Peyer's patch (tissue), 4 donors: ENCODE measurements around the gene MAP3K3. TPM values are rescaled to one million over a fixed set of nuclear protein-coding genes. Genes with fewer than 3 reads are reported as not detected.

Experiments used
- DNase-seq, 3 donors: peaks; one replicate each; pipeline ENCODE4 v3.0.0-alpha.2; 2017 to 2019
- H3K27ac ChIP-seq, 4 donors: fragments of 200-600 bp; sonication (generic); one replicate each; pipeline ENCODE4 v1.5.1; 2016 to 2019
- H3K27me3 ChIP-seq, 2 donors: fragments of 200-600 bp; sonication (generic); one replicate each; pipeline ENCODE4 v1.5.1; 2019
- H3K36me3 ChIP-seq, 3 donors: fragments of 200-600 bp; sonication (generic); one replicate each; pipeline ENCODE4 v1.5.1; 2016 to 2019
- H3K4me1 ChIP-seq, 4 donors: fragments of 200-600 bp; sonication (generic); one replicate each; pipeline ENCODE4 v1.5.1; 2016 to 2019
- H3K4me3 ChIP-seq, 4 donors: fragments of 200-600 bp; sonication (generic); 1 replicate in 3 of 4; 2 replicates in 1 of 4; pipeline ENCODE4 v1.5.1; 2016 to 2019; ENCODE audit warnings: mild to moderate bottlenecking in 1 of 4
- H3K9me3 ChIP-seq, 4 donors: fragments of 200-600 bp; sonication (generic); one replicate each; pipeline ENCODE4 v1.5.1; 2016 to 2019; ENCODE audit warnings: mild to moderate bottlenecking in 1 of 4
- POLR2A ChIP-seq, 2 donors: fragments of 450-650 bp; IDR thresholded peaks; one replicate each; pipeline ENCODE4 v1.5.1; 2017; ENCODE audit warnings: antibody characterized with exemption in 2 of 2, mild to moderate bottlenecking in 2 of 2, moderate library complexity in 2 of 2
- total RNA-seq, 4 donors: library from RNA; depleted of rRNA; stranded (reverse); fragments of >200 nt; gene quantifications; one replicate each; pipeline ENCODE4 v1.1.0, GENCODE V29; 2016
- TF ChIP-seq, protein P1 (sequence below), 6 experiments: fragments of 450-650 bp in 4 of 6; fragments of 200-600 bp in 2 of 6; sonication (generic) in 1 of 6; IDR thresholded peaks; one replicate each; pipeline ENCODE4 v1.5.1; 2017 to 2019; ENCODE audit warnings: antibody characterized with exemption in 6 of 6, mild to moderate bottlenecking in 3 of 6, moderate library complexity in 1 of 6

MAP3K3 gene
- total RNA-seq, 4 donors from 2014 or later, result 17.3 to 61.9 (median 39.2) TPM

DNA sequence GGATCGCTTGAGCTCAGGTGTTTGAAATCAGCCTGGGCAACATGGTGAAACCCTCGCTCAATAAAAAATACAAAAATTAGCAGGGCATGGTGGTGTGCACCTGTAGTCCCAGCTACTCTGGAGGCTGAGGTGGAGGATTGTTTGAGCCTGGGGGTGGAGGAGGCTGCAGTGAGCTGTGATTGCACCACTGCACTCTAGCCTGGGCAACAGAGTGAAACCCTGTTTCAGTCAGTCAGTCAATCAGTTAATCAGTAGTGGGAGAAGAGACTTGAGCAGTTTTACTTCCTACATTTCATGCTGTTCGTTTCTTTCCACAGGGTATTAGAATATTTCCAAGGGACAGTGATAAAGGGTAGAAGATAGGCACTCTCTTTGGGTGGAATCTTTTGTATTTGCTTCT lies 8.8 kb downstream of the MAP3K3 start:
- H3K4me1 ChIP-seq, result peaks cover 0 to 15% (median 2%) of the 10 kb centered on the region in 4 donors
- TF ChIP-seq, protein P1, sequence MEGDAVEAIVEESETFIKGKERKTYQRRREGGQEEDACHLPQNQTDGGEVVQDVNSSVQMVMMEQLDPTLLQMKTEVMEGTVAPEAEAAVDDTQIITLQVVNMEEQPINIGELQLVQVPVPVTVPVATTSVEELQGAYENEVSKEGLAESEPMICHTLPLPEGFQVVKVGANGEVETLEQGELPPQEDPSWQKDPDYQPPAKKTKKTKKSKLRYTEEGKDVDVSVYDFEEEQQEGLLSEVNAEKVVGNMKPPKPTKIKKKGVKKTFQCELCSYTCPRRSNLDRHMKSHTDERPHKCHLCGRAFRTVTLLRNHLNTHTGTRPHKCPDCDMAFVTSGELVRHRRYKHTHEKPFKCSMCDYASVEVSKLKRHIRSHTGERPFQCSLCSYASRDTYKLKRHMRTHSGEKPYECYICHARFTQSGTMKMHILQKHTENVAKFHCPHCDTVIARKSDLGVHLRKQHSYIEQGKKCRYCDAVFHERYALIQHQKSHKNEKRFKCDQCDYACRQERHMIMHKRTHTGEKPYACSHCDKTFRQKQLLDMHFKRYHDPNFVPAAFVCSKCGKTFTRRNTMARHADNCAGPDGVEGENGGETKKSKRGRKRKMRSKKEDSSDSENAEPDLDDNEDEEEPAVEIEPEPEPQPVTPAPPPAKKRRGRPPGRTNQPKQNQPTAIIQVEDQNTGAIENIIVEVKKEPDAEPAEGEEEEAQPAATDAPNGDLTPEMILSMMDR (IDR thresholded peaks at IDR 0.05), result no peak
- no peak for TF ChIP-seq POLR2A (IDR thresholded peaks at IDR 0.05)

DNA sequence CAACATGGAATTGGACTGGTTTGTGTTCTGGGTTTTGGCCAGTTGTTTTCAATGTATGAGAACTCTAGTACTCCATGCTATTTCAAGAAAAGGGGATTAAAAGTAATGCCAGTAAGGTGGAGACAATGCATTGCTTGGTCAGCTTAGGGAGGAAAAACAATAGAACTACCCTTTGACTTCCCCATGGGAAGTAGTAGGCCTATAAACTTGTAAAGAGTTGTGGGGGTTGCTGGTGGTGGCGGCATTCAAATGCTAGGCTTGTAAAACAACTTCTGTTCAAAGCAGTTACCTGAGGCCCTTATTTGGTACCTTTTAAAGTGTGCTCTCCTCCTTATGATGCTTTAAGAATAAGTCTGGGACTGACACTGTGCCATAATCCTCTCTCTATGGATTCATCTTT lies 9.4 kb downstream of the MAP3K3 start:
- Histone ChIP-seq H3K9me3 (no peaks in the 10 kb centered on the region), H3K4me1 (peaks cover 0 to 9% (median 2%) of the 10 kb centered on the region in 4 donors), H3K27me3 (no peaks in the 10 kb centered on the region), H3K4me3 (no peak overlapping the region), H3K36me3 (peaks cover 0 to 18% (median 0%) of the 10 kb centered on the region in 3 donors), H3K27ac (no peak overlapping the region)
- TF ChIP-seq, protein P1 (IDR thresholded peaks at IDR 0.05), result no peak
- no peak for DNase-seq

More for the DNA sequence above, 8.8 kb downstream of the MAP3K3 start:
- Histone ChIP-seq H3K9me3 (no peaks in the 10 kb centered on the region), H3K27ac (no peak overlapping the region), H3K4me3 (no peak overlapping the region), H3K27me3 (no peaks in the 10 kb centered on the region), H3K36me3 (peaks cover 0 to 12% (median 0%) of the 10 kb centered on the region in 3 donors)
- no peak for DNase-seq

DNA sequence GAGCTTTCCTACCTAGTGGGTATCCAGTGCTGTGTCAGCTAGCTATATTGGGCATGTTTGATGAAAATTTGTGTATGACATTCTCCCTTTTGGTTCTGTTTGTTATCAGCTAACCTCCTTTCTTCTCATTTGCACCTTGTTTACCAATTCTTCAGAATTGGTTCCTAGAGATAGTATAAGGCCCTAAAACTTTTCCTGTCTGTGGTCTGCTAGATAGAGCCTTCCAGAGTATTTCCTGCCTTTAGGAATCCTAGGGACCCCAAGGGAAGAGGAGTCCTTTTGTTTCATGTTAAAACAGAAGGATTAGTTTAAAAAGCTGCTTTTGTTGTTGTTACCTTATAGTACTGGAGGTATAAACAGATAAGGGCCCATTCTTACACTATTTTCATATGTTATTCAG lies 11.5 kb downstream of the MAP3K3 start:
- H3K4me3 ChIP-seq, result no peak overlapping the region
- no peak for DNase-seq
- TF ChIP-seq, protein P1 (IDR thresholded peaks at IDR 0.05), result no peak
- no peak for TF ChIP-seq POLR2A (IDR thresholded peaks at IDR 0.05)
- H3K27ac ChIP-seq, result no peak overlapping the region
- peaks cover 0 to 26% (median 0%) of the 10 kb centered on the region in 3 donors for H3K36me3 ChIP-seq
- H3K9me3 ChIP-seq, result no peaks in the 10 kb centered on the region
- no peaks in the 10 kb centered on the region for H3K4me1 ChIP-seq
- H3K27me3 ChIP-seq, result no peaks in the 10 kb centered on the region

DNA sequence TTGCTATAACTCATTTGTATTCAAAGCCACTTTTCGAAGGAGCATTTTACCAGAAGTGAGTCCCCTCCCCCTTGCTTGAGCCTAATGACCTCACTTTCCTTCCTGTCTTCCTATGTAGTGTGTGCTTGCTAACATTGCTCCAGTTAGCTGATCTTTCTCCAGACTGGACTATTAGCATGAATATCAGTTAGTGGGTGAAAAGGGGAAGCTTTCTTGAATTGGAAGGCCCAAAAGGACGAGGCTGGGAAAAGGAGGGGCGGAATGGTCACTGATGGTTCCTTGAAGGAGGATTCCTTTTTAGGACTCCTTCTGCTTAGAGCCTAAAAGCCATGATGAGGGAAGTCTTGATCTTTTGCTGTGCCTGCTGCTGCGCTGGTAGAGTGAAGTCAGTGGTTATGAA lies 11.9 kb downstream of the MAP3K3 start:
- Histone ChIP-seq H3K27me3 (no peaks in the 10 kb centered on the region), H3K36me3 (peaks cover 0 to 26% (median 0%) of the 10 kb centered on the region in 3 donors), H3K4me3 (no peak overlapping the region), H3K4me1 (no peaks in the 10 kb centered on the region), H3K9me3 (no peaks in the 10 kb centered on the region), H3K27ac (no peak overlapping the region)
- TF ChIP-seq POLR2A (IDR thresholded peaks at IDR 0.05), result no peak
- TF ChIP-seq, protein P1 (IDR thresholded peaks at IDR 0.05), result no peak
- no peak for DNase-seq

DNA sequence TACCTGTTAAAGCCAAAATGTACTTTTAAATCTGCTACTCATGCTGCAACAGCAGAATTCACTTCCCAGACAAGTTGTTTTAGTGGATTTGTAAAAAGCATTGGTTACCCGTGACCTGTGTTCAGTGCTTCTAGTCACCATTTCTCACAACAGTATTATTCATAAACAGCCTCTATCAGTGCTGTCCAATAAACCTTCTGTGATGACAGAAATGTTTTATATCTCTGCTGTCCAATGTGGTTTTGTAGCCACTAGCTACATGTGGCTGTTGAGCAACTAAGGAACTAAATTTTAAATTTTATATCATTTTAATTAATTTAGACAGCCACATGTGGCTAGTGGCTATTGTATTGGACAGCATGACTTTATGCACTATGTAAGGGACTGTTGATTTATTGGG lies 12.6 kb downstream of the MAP3K3 start:
- Histone ChIP-seq H3K27ac (no peak overlapping the region), H3K4me1 (no peaks in the 10 kb centered on the region), H3K36me3 (peaks cover 0 to 26% (median 0%) of the 10 kb centered on the region in 3 donors), H3K4me3 (no peak overlapping the region), H3K9me3 (no peaks in the 10 kb centered on the region), H3K27me3 (no peaks in the 10 kb centered on the region)
- TF ChIP-seq, protein P1 (IDR thresholded peaks at IDR 0.05), result no peak
- no peak for TF ChIP-seq POLR2A (IDR thresholded peaks at IDR 0.05)
- no peak for DNase-seq

DNA sequence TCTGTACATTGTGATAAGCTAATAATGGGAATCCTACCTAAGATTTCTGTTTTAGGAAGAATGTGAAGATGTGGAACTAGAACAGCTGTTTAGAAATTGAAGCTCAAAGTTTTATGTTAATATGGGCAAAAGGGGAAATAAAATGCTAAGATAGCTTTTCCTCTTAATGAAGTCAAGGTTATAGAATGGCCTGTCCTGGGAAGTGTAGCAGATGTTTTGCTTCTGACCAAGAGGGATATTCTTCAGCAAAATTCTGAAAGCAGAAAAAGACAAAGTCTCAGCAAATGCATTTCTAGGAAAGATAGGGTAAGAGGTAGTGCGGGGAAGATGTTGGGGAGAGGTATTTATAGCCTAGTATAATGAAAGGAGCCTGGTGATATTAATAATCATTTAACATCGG lies 13.1 kb downstream of the MAP3K3 start:
- no peak overlapping the region for H3K27ac ChIP-seq

More for the DNA sequence above, 13.1 kb downstream of the MAP3K3 start:
- Histone ChIP-seq H3K9me3 (no peaks in the 10 kb centered on the region), H3K27me3 (no peaks in the 10 kb centered on the region), H3K4me3 (no peak overlapping the region), H3K4me1 (no peaks in the 10 kb centered on the region), H3K36me3 (peaks cover 0 to 26% (median 0%) of the 10 kb centered on the region in 3 donors)
- TF ChIP-seq POLR2A (IDR thresholded peaks at IDR 0.05), result no peak
- TF ChIP-seq, protein P1 (IDR thresholded peaks at IDR 0.05), result no peak
- DNase-seq, result no peak
